Naive thymus-derived CD8-positive, alpha-beta T cell (primary cell): ENCODE measurements around the gene PPM1M. TPM values are rescaled to one million over a fixed set of nuclear protein-coding genes. Genes with fewer than 3 reads are reported as not detected.

Experiments
- ATAC-seq, 2 donors: fragments of 150-1000 bp; cut with Tn5 transposase in 1 of 2; sonication (Bioruptor Pico), chemical (Tn5 transposase) in 1 of 2; 1 replicate in 1 of 2; 2 replicates in 1 of 2; pipeline ENCODE4 v1.10.0; 2021; ENCODE audit warnings: mild to moderate bottlenecking in 2 of 2, moderate library complexity in 2 of 2
- POLR2A ChIA-PET: fragments of 350-600 bp; sonication (Branson Sonifier 250); formaldehyde crosslinking; loops from one replicate; lab custom pipeline; 2021; ENCODE audit warnings: antibody characterized with exemption; lab: Charles Lee
- DNase-seq, 10 donors: peaks; one replicate each; pipeline versions ENCODE4 v3.0.0 to v3.0.0-alpha.2; 2020 to 2022
- H3K27ac Mint-ChIP-seq, 10 donors: one replicate each; pipeline ENCODE4 v1.8.0; 2020 to 2022; ENCODE audit warnings: mild to moderate bottlenecking in 10 of 10, mixed read lengths in 10 of 10, moderate library complexity in 4 of 10, inconsistent platforms in 1 of 10
- H3K27me3 Mint-ChIP-seq, 5 donors: one replicate each; pipeline ENCODE4 v1.8.0; 2021 to 2022; ENCODE audit warnings: mixed read lengths in 5 of 5
- H3K36me3 Mint-ChIP-seq, 3 donors: one replicate each; pipeline ENCODE4 v1.8.0; 2020 to 2022; ENCODE audit warnings: mixed read lengths in 3 of 3, mild to moderate bottlenecking in 2 of 3, inconsistent platforms in 1 of 3
- H3K4me1 Mint-ChIP-seq, 4 donors: one replicate each; pipeline ENCODE4 v1.8.0; 2021 to 2022; ENCODE audit warnings: mixed read lengths in 4 of 4
- H3K4me3 Mint-ChIP-seq, 10 donors: one replicate each; pipeline ENCODE4 v1.8.0; 2020 to 2022; ENCODE audit warnings: mild to moderate bottlenecking in 10 of 10, mixed read lengths in 10 of 10, moderate library complexity in 6 of 10, inconsistent platforms in 1 of 10
- H3K9me3 Mint-ChIP-seq, 9 donors: one replicate each; pipeline ENCODE4 v1.8.0; 2020 to 2022; ENCODE audit warnings: mixed read lengths in 9 of 9, mild to moderate bottlenecking in 3 of 9, inconsistent platforms in 1 of 9, moderate library complexity in 1 of 9
- polyA plus RNA-seq, 3 donors: library from polyadenylated mRNA; unstranded; fragments of 300-500 nt; fragmentation: Illumina TruSeq; gene quantifications; one replicate each; pipeline ENCODE4 v1.2.3, GENCODE V29; 2021
- total RNA-seq, 8 experiments: library from RNA in 2 of 8; stranded (reverse) in 2 of 8; gene quantifications; one replicate each; pipeline ENCODE4 v1.2.3 and lab custom pipeline; 2021 to 2026

The PPM1M gene
- total RNA-seq (100 to 1,000 TPM; 108 to 114 TPM), polyA plus RNA-seq (100 to 1,000 TPM in 2 of 3 donors, 10 to 100 TPM in 1; 68.0 to 172 (median 106) TPM), total RNA-seq (lab: John Stamatoyannopoulos, UW) (62.4 to 137 (median 94.2) reads per million in 6 experiments)

- peaks cover 50 to 86% (median 82%) of the 10 kb centered on the region in 4 donors for H3K4me1 Mint-ChIP-seq
- peaks cover 0 to 35% (median 7%) of the 10 kb centered on the region in 3 donors for H3K36me3 Mint-ChIP-seq
- POLR2A ChIA-PET: interaction anchor here (1.0 to 58.8 kb wide), 4 partner anchors 5 to 94 kb away, joined by 3 to 1841 read pairs (median 1452); partner anchors contain the start of genes GLYCTK, PPM1M, TLR9 and TWF2
- peak within 1 kb of the TSS; percentile 91 to 100 (median 98) for H3K27ac Mint-ChIP-seq
- peak within 1 kb of the TSS; percentile 84 to 93 (median 88) for H3K4me3 Mint-ChIP-seq
- H3K9me3 Mint-ChIP-seq: no peaks in the 10 kb centered on the region
- peak; percentile 65 to 74 for ATAC-seq
- no peaks in the 10 kb centered on the region for H3K27me3 Mint-ChIP-seq
- peak; percentile 49 to 81 (median 68) for DNase-seq
Observed at GRCh38 chr3:52245322-52246263, at the start of gene PPM1M. TSS of gene PPM1M (plus strand) at chr3:52245759. CDS start at chr3:52245825, 66 bp downstream.

- no peak overlapping the region for H3K4me3 Mint-ChIP-seq
- POLR2A ChIA-PET: interaction anchor here (0.5 to 0.7 kb wide), 3 partner anchors 37 to 214 kb away, joined by 3 to 6 read pairs (median 3); no protein-coding TSS in a partner anchor
- H3K9me3 Mint-ChIP-seq: no peaks in the 10 kb centered on the region
- no peaks in the 10 kb centered on the region for H3K27me3 Mint-ChIP-seq
- peaks cover 16 to 36% (median 33%) of the 10 kb centered on the region in 4 donors for H3K4me1 Mint-ChIP-seq
- peaks cover 0 to 8% (median 5%) of the 10 kb centered on the region in 3 donors for H3K36me3 Mint-ChIP-seq
- H3K27ac Mint-ChIP-seq: peak overlapping the region in 5 of 10 donors; percentile 8 to 60 (median 43)
- DNase-seq (no peak), ATAC-seq (no peak)
Observed at GRCh38 chr3:52195823-52196331, 49.7 kb upstream of the PPM1M start.

GRCh38 chr3:52196977-52197376 is 48.6 kb upstream of the PPM1M start:
- H3K4me3 Mint-ChIP-seq: peak overlapping the region in 4 of 10 donors; percentile 95 to 97 (median 96)
- peak overlapping the region in 8 of 10 donors; percentile 18 to 96 (median 90) for H3K27ac Mint-ChIP-seq
- peaks cover 18 to 47% (median 42%) of the 10 kb centered on the region in 4 donors for H3K4me1 Mint-ChIP-seq
- ATAC-seq: no peak
- peaks cover 0 to 16% (median 6%) of the 10 kb centered on the region in 3 donors for H3K36me3 Mint-ChIP-seq
- H3K27me3 Mint-ChIP-seq: no peaks in the 10 kb centered on the region
- POLR2A ChIA-PET: interaction anchor here (0.5 to 1.2 kb wide), 5 partner anchors 25 to 142 kb away, joined by 3 to 4 read pairs (median 3); partner anchors contain the start of gene DUSP7
- no peaks in the 10 kb centered on the region for H3K9me3 Mint-ChIP-seq
- no peak for DNase-seq

GRCh38 chr3:52197499-52197841 is 48.1 kb upstream of the PPM1M start:
- DNase-seq (no peak), ATAC-seq (no peak)
- POLR2A ChIA-PET: interaction anchor here (0.7 to 1.2 kb wide), 4 partner anchors 25 to 142 kb away, joined by 3 to 4 read pairs (median 3); partner anchors contain the start of gene DUSP7
- Mint-ChIP-seq H3K27ac (peak overlapping the region; percentile 86 to 96 (median 92)), H3K4me1 (peaks cover 18 to 51% (median 45%) of the 10 kb centered on the region in 4 donors), H3K27me3 (no peaks in the 10 kb centered on the region), H3K9me3 (no peaks in the 10 kb centered on the region), H3K4me3 (peak overlapping the region; percentile 95 to 99 (median 97)), H3K36me3 (peaks cover 0 to 21% (median 9%) of the 10 kb centered on the region in 3 donors)

GRCh38 chr3:52197842-52198625 is 47.5 kb upstream of the PPM1M start, which contains the start of gene ALAS1:
TSS of gene ALAS1 (plus strand) at chr3:52198160. CDS start at chr3:52199242, 1,082 bp downstream.
- H3K9me3 Mint-ChIP-seq: no peaks in the 10 kb centered on the region
- DNase-seq (peak; percentile 85 to 98 (median 94)), ATAC-seq (peak; percentile 96 to 98)
- peaks cover 0 to 26% (median 13%) of the 10 kb centered on the region in 3 donors for H3K36me3 Mint-ChIP-seq
- peak within 1 kb of the TSS; percentile 95 to 99 (median 97) for H3K4me3 Mint-ChIP-seq
- POLR2A ChIA-PET: interaction anchor here (1.1 to 1.2 kb wide), 3 partner anchors 24 to 142 kb away, joined by 3 to 4 read pairs (median 3); partner anchors contain the start of gene DUSP7
- H3K27me3 Mint-ChIP-seq: no peaks in the 10 kb centered on the region
- peaks cover 18 to 56% (median 49%) of the 10 kb centered on the region in 4 donors for H3K4me1 Mint-ChIP-seq
- peak within 1 kb of the TSS; percentile 88 to 98 (median 96) for H3K27ac Mint-ChIP-seq

- H3K9me3 Mint-ChIP-seq: no peaks in the 10 kb centered on the region
- DNase-seq (peak in 1 of 10 donors; percentile 15), ATAC-seq (no peak)
- POLR2A ChIA-PET: interaction anchor here (0.6 kb wide), 1 partner anchor 114 kb away, joined by 4 read pairs; no protein-coding TSS in a partner anchor
- H3K36me3 Mint-ChIP-seq: peaks cover 0 to 35% (median 20%) of the 10 kb centered on the region in 3 donors
- peak overlapping the region; percentile 88 to 98 (median 94) for H3K27ac Mint-ChIP-seq
- no peaks in the 10 kb centered on the region for H3K27me3 Mint-ChIP-seq
- peaks cover 18 to 59% (median 49%) of the 10 kb centered on the region in 4 donors for H3K4me1 Mint-ChIP-seq
- peak overlapping the region; percentile 95 to 99 (median 97) for H3K4me3 Mint-ChIP-seq
Observed at GRCh38 chr3:52198643-52199608, 46.6 kb upstream of the PPM1M start.

GRCh38 chr3:52200981-52201679 is 44.4 kb upstream of the PPM1M start:
- peaks cover 20 to 59% (median 52%) of the 10 kb centered on the region in 4 donors for H3K4me1 Mint-ChIP-seq
- no peak for ATAC-seq
- POLR2A ChIA-PET: interaction anchor here (0.8 to 1.8 kb wide), 3 partner anchors 16 to 78 kb away, joined by 3 to 7 read pairs (median 3); no protein-coding TSS in a partner anchor
- no peaks in the 10 kb centered on the region for H3K9me3 Mint-ChIP-seq
- no peaks in the 10 kb centered on the region for H3K27me3 Mint-ChIP-seq
- peaks cover 6 to 57% (median 31%) of the 10 kb centered on the region in 3 donors for H3K36me3 Mint-ChIP-seq
- no peak overlapping the region for H3K4me3 Mint-ChIP-seq
- peak overlapping the region in 5 of 10 donors; percentile 9 to 75 (median 40) for H3K27ac Mint-ChIP-seq
- DNase-seq: no peak

GRCh38 chr3:52202384-52203077 is 43.0 kb upstream of the PPM1M start:
- Mint-ChIP-seq H3K4me3 (no peak overlapping the region), H3K27ac (peak overlapping the region in 6 of 10 donors; percentile 17 to 67 (median 43)), H3K4me1 (peaks cover 17 to 48% (median 43%) of the 10 kb centered on the region in 4 donors), H3K36me3 (peaks cover 8 to 71% (median 35%) of the 10 kb centered on the region in 3 donors), H3K27me3 (no peaks in the 10 kb centered on the region), H3K9me3 (no peaks in the 10 kb centered on the region)
- DNase-seq: peak in 1 of 10 donors; percentile 26
- POLR2A ChIA-PET: interaction anchor here (1.8 kb wide), 1 partner anchor 15 kb away, joined by 7 read pairs; no protein-coding TSS in a partner anchor
- no peak for ATAC-seq

GRCh38 chr3:52203701-52204100 is 41.9 kb upstream of the PPM1M start:
- H3K4me3 Mint-ChIP-seq: no peak overlapping the region
- ATAC-seq: no peak
- no peak for DNase-seq
- H3K27ac Mint-ChIP-seq: no peak overlapping the region
- H3K27me3 Mint-ChIP-seq: no peaks in the 10 kb centered on the region
- no peaks in the 10 kb centered on the region for H3K9me3 Mint-ChIP-seq
- peaks cover 11 to 83% (median 38%) of the 10 kb centered on the region in 3 donors for H3K36me3 Mint-ChIP-seq
- POLR2A ChIA-PET: interaction anchor here (0.6 kb wide), 1 partner anchor 153 kb away, joined by 3 read pairs; no protein-coding TSS in a partner anchor
- H3K4me1 Mint-ChIP-seq: peaks cover 10 to 41% (median 36%) of the 10 kb centered on the region in 4 donors
